ENCODE data around the gene DAB2. TPM values are rescaled to one million over a fixed set of nuclear protein-coding genes. Genes with fewer than 3 reads are reported as not detected.

DAB2 gene
- total and polyA plus RNA-seq, 2 of the 8 experiments (the other 6 are each of a cell fraction or from before 2014, with no cell fraction given) = 2.6 to 4.9 TPM

GRCh38 chr5:39411985-39412384 is 12.8 kb downstream of the DAB2 start:
- no peak overlapping the region for H4K5ac ChIP-seq (ENCODE audit: insufficient read length, low read depth, low read length)
- H2BK5ac ChIP-seq (ENCODE audit: low read depth, low read length) = no peak overlapping the region
- no peaks in the 10 kb centered on the region for H3K79me1 ChIP-seq (ENCODE audit: low read depth, low read length)
- H2BK120ac ChIP-seq (replicated peaks; ENCODE audit: low read depth, low read length) = no peak overlapping the region
- H2BK12ac ChIP-seq (ENCODE audit: low read depth, low read length) = no peak overlapping the region
- TF ChIP-seq BACH1 (IDR thresholded peaks at IDR 0.05; ENCODE audit: low read length) (no peak), FOSL1 (IDR thresholded peaks at IDR 0.05; ENCODE audit: insufficient read depth, low read depth, low read length) (no peak), ATF3 (IDR thresholded peaks at IDR 0.05; ENCODE audit: insufficient read depth, low read depth, low read length) (no peak)
- H3K79me2 ChIP-seq (ENCODE audit: control insufficient read depth in 1 of 2, insufficient read depth in 2 of 2, low read length in 2 of 2) = no peaks in the 10 kb centered on the region
- H2BK15ac ChIP-seq (ENCODE audit: low read length) = no peak overlapping the region
- H3K9ac ChIP-seq (replicated peaks in 1 of 4; ENCODE audit: extremely low read depth in 1 of 4, low read depth in 3 of 4, low read length in 3 of 4) = no peak overlapping the region
- no peak overlapping the region for H2AK5ac ChIP-seq (ENCODE audit: low read depth, low read length)
- no peak overlapping the region for H3K4me2 ChIP-seq (ENCODE audit: insufficient read depth in 1 of 2, low read depth in 2 of 2, low read length in 2 of 2)
- no peak overlapping the region for H3K4ac ChIP-seq (replicated peaks; ENCODE audit: insufficient read length, low read depth, low read length)
- WGBS, 2 experiments (ENCODE audit: extremely low coverage in 1 of 2, insufficient coverage in 1 of 2, insufficient read length in 1 of 2, insufficient replicate concordance in 2 of 2, low coverage in 1 of 2, low lambda C conversion rate in 2 of 2, missing lambda C conversion rate in 1 of 2) = 92% methylated on average over 4 of the region's 4 CpGs; no CpG with 5 or more reads in 1 of the 2 experiments
- no peak overlapping the region for H3K23ac ChIP-seq (ENCODE audit: insufficient read length)
- ChIA-PET CTCF (ENCODE audit: partially characterized antibody) (interaction anchor here (1.2 to 3.8 kb wide), 2 partner anchors 13 to 136 kb away, joined by 3 to 15 read pairs; partner anchors contain the start of gene DAB2), POLR2A (ENCODE audit: partially characterized antibody) (interaction anchor here (1.0 kb wide), 1 partner anchor 13 kb away, joined by 3 read pairs; the partner anchor contains the start of gene DAB2)
- no peak overlapping the region for H2AFZ ChIP-seq (ENCODE audit: low read length)
- H3K4me1 ChIP-seq (replicated peaks in 1 of 4; ENCODE audit: control insufficient read depth in 3 of 4, insufficient read depth in 4 of 4, low read length in 3 of 4) = peaks cover 0 to 5% (median 2%) of the 10 kb centered on the region in 4 experiments; a peak in 2 of 7 replicates
- H3K4me3 ChIP-seq (ENCODE audit: extremely low read depth in 1 of 4, insufficient read depth in 2 of 4, low read depth in 3 of 4, low read length in 4 of 4) = no peak overlapping the region
- no peak overlapping the region for H3K14ac ChIP-seq (ENCODE audit: insufficient read length)
- no peaks in the 10 kb centered on the region for H4K20me1 ChIP-seq (replicated peaks in 1 of 2; ENCODE audit: control insufficient read depth in 1 of 2, insufficient read depth in 2 of 2, low read length in 2 of 2)
- no peak overlapping the region for H4K91ac ChIP-seq (replicated peaks; ENCODE audit: insufficient read length, low read length)
- no peaks in the 10 kb centered on the region for H3K9me3 ChIP-seq (ENCODE audit: insufficient read depth in 2 of 2, low read depth in 1 of 2, low read length in 1 of 2)
- no peaks in the 10 kb centered on the region for H3K23me2 ChIP-seq (ENCODE audit: low read depth, low read length)
- H3K18ac ChIP-seq (ENCODE audit: extremely low read depth, low read length) = no peak overlapping the region
- H3K36me3 ChIP-seq (ENCODE audit: control insufficient read depth in 2 of 4, insufficient read depth in 4 of 4, low read length in 3 of 4) = no peaks in the 10 kb centered on the region
- no peaks in the 10 kb centered on the region for H3K27me3 ChIP-seq (replicated peaks in 1 of 4; ENCODE audit: control insufficient read depth in 3 of 4, extremely low read depth in 1 of 4, insufficient read depth in 3 of 4, low read length in 3 of 4)
- FAIRE-seq (no peak), DNase-seq (ENCODE audit: low read depth in 1 of 2, low spot score in 2 of 2) (no peak)
- H4K8ac ChIP-seq (ENCODE audit: extremely low read depth, insufficient read depth, low read length) = no peak overlapping the region
- H3K27ac ChIP-seq (ENCODE audit: low read depth, low read length) = no peak overlapping the region
- H3K56ac ChIP-seq (replicated peaks; ENCODE audit: insufficient read length, low read depth, low read length) = no peak overlapping the region
- H2BK20ac ChIP-seq (ENCODE audit: low read length) = no peak overlapping the region
